GM18870 (cell line): ENCODE data around the gene KAT14.
"Not testable (repeated sequence)": the region's sequence is repeated elsewhere in the genome, so short reads cannot be mapped to it uniquely, and the experiment has no call there.

ENCODE experiments used
- ATAC-seq: cut with Tn5 transposase; IDR thresholded peaks from one replicate; pipeline ENCODE4 v1.9.1; 2021; ENCODE audit warnings: moderate library complexity; ENCODE audit not compliant: unreplicated experiment

The KAT14 gene, protein sequence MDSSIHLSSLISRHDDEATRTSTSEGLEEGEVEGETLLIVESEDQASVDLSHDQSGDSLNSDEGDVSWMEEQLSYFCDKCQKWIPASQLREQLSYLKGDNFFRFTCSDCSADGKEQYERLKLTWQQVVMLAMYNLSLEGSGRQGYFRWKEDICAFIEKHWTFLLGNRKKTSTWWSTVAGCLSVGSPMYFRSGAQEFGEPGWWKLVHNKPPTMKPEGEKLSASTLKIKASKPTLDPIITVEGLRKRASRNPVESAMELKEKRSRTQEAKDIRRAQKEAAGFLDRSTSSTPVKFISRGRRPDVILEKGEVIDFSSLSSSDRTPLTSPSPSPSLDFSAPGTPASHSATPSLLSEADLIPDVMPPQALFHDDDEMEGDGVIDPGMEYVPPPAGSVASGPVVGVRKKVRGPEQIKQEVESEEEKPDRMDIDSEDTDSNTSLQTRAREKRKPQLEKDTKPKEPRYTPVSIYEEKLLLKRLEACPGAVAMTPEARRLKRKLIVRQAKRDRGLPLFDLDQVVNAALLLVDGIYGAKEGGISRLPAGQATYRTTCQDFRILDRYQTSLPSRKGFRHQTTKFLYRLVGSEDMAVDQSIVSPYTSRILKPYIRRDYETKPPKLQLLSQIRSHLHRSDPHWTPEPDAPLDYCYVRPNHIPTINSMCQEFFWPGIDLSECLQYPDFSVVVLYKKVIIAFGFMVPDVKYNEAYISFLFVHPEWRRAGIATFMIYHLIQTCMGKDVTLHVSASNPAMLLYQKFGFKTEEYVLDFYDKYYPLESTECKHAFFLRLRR

DNA sequence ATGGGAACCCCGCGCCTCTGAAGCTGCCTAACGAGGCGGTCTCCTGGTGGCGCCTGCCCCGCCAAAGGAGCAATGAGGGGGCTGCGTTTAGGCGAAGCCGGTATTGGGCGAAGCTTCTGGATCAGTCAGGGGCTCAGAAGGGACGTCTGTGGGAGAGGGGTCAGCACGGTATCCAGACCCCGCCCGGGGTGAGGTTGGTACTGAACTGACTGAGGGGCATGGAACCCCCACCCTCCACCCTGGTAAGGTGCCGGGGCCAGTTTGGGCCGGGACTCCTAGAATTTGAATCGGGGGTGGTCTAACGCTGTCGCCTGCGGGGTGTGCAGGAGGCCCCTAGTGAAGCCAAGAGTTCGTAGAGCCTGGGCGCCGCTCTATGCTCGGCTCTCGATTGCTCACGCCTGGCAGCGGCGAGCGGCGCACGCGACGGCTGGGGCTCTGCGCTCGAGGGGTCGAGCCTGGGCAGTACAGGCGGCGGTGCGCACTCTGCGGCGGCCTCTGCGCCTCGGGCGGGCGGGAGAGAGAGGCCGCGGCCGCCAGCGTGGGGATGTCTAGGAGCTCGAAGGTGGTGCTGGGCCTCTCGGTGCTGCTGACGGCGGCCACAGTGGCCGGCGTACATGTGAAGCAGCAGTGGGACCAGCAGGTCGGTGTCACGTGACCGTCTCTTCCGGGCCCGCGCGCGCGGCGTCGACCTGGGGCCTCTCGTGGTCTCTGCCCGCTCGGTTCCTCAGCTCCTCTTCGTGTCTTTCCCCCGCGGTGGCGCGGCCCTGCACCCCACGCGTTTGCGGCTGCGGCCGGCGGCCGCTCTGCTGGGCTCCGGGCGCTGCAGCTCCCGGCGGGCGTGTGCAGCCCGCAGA is at the start of gene KAT14, which contains the start of gene PET117:
Gene KAT14, plus strand, starts transcription at position 452 of the 854 bp plus-strand sequence. CDS start 4,798 bp downstream, outside the sequence.
Gene PET117, plus strand, starts transcription at position 452 of the 854 bp plus-strand sequence. Its CDS starts 93 bp downstream, at position 545.
- peak; percentile 82 for ATAC-seq

DNA sequence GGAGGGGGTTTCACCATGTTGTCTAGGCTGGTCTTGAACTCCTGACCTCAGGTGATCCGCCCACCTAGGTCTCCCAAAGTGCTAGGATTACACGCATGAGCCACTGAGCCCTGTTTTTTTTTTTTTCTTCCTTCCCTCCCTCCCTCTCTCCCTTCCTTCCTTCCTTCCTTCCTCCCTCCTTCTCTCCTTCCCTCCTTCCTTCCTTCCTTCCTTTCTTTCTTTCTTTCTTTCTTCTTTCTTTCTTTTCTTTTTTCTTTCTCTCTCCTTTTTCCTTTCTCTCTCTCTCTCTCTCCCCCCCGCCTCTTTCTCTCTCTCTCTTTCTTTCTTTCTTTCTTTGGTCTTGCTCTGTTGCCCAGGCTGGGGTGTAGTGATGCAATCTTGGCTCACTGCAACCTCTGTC is 49.4 kb upstream of the KAT14 start:
- not testable (repeated sequence) for ATAC-seq

DNA sequence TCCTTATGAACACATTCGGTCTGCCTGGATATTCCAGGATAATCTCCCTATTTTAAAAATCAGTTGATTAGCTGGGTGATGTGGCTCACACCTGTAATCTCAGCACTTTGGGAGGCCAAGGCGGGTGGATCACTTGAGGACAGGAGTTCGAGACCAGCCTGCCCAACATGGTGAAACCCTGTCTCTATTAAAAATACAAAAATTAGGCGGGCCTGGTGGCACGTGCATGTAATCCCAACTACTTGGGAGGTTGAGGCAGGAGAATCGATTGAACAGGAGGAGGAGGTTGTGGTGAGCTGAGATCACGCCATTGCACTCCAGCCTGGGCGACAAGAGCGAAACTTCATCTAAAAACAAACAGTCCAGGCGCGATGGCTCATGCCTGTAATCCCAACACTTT is 48.8 kb upstream of the KAT14 start:
- not testable (repeated sequence) for ATAC-seq

DNA sequence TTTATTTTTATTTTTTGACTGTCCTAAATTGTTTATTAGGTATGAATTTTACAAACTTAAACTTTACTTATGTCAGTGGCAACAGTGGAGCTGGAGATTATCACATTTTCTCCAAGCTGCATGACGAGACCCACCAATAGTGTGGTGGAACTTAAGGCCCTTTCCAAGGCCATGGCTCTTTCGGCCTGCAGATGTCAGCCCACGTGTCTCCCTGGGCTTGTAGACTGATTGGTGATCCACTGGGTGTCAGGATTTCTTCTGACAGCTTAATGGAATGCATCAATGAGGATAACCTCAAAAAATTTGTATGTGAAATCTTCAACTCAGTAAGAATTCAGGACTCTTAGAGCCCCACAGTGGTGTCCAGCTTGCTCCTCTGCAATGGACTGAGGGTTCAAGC is 47.6 kb upstream of the KAT14 start:
- no peak for ATAC-seq

DNA sequence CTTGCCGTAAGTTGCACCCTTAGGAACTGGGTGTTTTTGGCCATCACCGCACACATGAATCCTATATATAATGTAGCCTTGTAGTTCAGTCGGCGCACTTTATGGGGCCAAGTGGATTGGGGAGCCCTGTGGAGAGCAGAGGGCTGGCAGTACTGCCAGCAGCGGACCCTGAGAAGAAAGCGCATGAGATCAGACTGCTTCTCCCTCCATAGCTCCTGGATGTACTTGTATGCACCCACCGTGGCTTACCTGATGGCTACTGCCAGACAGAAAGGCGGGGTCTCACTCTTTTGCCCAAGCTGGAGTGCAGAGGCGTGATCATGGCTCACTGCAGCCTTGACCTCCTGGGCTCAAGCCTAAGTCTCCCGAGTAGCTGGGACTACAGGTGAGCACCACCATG is 47.2 kb upstream of the KAT14 start:
- ATAC-seq, result no peak

DNA sequence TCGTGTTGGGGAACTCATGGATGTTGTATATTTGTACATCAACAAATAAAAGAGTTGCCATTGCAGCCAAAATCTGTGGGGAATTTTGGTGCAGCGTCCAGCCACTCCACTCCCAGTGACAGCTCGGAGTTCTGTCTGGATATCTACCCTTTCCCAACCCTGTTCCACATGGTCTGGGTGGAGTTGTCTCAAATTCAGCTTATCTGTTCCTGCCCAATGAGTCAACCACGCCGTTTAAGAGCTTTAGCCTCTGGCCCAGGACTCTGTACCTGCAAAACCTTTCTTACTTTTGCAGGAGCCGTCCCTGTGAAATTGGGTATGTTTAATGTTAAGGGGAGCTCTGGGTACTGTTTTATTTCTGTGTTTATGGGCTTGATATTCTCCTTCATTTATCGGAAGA is 46.0 kb upstream of the KAT14 start:
- no peak for ATAC-seq

DNA sequence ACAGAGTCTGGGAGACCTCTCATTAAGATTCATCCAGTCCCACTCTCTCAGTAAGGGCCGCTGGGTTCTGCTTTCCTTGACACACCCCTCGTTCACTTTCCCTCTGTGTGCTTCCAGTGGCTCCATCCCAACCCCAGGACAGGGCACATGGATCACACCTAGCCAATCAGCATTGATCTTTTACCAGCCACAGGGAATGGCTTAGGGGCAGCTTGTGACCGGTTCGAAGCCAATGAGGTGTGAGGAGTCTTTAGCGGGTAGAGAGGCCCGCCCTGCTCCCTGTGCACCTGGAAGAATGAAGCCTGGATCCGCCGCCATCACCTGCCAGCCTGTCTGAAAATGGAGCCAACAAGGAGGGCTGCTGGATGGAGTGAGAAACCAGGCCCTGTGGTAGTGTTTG is 44.8 kb upstream of the KAT14 start:
- no peak for ATAC-seq

DNA sequence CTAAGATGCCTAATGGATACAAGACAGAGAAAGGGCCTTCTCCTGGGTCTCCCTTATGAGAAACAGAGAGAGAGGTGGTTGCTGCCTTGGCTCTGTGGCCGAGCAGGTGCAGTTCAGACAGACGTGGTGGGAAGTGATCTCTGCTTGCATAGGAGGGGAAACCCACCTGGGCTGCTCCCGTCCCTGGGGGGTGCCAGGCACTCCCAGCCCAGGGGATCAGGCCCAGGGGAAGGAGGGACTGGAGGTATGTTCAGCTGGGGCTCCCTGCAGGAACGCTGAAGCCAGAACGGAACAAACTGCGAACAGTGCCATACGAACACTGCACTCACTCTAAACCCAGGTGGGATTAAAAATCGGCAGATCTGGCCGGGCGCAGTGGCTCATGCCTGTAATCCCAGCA is 44.3 kb upstream of the KAT14 start:
- no peak for ATAC-seq

DNA sequence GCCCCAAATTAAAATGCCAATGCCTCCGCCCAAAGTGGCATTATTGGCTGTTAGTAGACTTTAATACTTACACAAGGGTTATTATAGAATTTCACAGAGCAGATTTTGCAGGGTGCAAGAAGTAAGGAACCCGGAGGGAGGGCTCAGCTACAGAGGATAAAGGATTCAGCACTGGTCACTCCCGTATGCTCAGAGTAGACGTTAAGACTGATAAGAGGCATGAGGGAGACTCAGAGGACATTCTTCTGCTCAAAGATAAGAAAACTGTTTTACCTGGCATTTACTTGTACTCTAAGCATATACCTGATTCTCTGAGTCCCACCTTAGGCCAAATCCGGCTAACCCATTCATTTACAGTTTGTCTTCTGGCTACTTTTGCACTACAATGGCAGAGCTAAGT is 43.5 kb upstream of the KAT14 start:
- ATAC-seq, result no peak

DNA sequence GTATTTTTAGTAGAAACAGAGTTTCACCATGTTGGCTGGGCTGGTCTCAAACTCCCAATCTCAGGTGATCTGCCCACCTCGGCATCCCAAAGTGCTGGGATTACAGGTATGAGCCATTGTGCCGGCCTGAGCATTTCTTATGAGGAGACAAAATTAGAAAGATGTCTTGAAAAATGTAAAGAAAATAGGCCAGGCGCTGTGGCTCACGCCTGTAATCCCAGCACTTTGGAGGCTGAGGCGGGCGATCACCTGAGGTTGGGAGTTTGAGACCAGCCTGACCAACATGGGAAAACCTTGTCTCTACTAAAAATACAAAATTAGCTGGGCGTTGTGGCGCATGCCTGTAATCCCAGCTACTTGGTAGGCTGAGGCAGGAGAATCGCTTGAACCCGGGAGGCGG is 37.1 kb upstream of the KAT14 start:
- ATAC-seq, result not testable (repeated sequence)

DNA sequence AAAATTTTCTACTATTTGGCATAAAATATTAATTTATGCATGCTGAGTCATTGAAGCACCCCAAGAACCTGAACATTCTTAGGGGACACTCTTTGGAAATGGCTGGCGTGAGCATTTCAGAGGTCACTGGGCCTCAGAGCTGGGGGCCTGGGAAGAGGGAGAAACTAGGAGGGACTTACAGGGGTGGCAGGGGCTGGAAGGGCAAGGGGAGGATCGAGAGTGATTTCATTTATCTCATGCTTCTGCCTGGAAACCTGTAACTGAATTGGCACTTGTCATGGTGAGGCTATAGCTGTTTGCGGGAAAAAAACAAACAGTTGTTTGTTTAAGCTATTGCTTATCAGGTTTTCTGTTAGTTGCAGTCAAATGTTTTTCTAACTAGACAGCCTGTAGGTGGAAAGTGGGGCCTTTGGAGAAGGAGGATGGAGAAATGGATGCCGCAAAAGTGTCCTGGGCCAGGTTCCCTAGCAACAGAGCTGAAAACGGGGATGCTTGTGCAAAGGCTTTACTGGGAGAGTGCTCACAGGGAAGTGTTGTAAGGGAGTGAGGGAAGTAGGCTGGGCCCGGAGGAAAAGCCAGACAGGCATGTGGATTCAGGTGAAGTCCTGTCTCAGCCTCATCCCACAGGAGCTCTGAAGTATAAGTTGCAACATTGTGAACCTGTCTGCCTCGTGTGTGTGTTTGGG is 36.4 kb upstream of the KAT14 start:
- ATAC-seq, result no peak

DNA sequence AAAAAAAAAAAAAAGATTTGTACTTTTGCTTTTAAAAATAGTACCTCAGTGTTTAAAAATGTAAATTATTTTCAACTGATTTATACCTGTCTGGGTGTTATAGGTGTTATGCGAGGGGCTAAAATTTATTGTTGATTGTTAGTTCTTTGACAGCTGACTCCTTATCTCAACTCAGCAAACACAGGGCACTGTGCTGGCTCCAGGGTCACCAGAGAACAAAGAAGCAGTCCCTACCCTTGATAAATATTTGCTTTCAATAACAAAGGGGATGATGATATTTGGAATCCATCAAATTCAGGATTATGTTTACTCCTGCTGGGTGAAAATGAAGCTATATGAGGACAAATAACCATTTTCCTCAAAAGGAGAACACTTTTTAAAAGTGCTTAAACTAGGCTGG is 34.2 kb upstream of the KAT14 start:
- no peak for ATAC-seq

DNA sequence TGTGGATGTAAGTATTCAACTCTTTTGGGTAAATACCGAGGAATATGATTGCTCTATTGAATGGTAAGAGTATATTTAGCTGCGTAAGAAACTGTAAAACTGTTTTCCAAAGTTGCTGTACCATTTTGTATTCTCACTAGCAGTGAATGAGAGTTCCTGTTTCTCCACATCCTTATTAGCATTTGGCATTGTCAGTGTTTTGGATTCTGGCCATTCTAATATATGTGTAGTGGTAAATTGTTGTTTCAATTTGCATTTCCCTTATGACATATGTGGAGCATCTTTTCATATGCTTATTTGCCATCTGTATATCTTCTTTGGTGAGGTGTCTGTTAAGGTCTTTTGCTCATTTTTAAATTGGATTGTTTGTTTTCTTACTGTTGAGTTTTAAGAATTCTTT is 29.3 kb upstream of the KAT14 start:
- no peak for ATAC-seq

DNA sequence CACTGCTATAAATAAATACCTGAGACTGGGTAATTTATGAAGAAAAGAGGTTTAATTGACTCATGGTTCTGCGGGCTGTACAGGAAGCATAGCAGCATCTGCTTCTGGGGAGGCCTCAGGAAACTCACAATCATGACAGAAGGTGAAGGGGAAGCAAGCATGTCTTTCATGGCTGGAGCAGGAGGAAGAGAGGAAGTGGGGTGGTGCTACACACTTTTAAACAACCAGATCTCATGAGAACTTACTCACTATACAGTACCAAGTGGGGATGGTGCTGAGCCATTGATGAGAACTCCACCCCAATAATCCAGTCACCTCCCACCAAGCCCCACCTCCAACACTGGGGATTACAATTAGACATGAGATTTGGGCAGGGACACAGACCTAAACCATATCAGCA is 9.1 kb upstream of the KAT14 start:
- not testable (repeated sequence) for ATAC-seq

DNA sequence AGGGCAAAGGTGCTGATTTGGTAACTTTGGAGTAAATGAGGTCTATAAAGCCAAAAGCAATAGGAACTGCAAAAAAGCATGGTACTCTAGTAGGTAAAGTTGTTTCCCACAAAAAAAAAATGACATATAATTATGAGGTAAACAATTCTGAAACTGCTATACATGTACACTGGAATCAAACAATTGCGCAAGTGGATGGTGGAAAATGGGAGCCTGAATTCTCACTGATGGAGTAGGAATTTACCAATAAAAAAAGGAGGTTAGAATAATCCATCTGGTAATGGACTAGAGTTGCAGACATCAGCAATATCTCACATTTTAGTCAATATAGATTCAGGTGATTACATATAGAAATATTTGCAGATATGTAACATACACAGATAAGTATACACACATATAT is 5.0 kb upstream of the KAT14 start:
- ATAC-seq, result no peak

DNA sequence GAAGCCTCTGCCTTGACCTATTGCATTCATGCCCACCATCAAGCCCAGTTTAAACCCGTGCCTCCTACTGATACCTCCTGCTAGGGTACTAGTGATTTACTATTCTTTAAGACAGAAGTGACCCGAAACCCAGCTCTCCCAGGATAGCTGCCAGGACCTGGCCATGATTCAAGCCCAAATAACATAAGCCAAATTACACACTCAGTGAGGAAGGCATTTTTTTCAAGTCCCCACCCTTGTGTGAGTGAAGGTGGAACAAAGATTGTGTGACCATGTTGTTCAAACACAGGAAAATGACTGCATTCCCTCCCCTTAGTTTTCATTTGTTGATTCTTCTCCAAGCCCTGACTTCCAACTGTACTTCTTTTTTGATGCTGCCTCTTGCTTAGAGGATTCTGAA is 3.7 kb upstream of the KAT14 start:
- no peak for ATAC-seq

DNA sequence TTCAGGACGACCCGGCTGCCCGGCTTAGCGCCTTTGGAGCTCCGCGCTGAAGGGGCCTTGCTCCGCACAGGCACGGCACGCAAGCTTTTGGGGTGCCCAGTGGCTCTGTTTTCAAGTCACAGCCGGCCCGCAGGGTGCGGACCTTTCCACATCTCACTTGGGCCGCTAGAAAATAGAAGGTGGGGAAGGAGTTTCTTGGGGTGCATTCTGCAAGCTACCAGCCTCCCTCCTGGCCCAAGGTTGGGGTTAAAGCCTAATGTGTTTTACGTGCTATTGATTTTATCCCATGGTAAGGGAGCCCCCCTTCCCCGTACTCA is 561 bp downstream of the KAT14 start:
- ATAC-seq, result peak; percentile 24

DNA sequence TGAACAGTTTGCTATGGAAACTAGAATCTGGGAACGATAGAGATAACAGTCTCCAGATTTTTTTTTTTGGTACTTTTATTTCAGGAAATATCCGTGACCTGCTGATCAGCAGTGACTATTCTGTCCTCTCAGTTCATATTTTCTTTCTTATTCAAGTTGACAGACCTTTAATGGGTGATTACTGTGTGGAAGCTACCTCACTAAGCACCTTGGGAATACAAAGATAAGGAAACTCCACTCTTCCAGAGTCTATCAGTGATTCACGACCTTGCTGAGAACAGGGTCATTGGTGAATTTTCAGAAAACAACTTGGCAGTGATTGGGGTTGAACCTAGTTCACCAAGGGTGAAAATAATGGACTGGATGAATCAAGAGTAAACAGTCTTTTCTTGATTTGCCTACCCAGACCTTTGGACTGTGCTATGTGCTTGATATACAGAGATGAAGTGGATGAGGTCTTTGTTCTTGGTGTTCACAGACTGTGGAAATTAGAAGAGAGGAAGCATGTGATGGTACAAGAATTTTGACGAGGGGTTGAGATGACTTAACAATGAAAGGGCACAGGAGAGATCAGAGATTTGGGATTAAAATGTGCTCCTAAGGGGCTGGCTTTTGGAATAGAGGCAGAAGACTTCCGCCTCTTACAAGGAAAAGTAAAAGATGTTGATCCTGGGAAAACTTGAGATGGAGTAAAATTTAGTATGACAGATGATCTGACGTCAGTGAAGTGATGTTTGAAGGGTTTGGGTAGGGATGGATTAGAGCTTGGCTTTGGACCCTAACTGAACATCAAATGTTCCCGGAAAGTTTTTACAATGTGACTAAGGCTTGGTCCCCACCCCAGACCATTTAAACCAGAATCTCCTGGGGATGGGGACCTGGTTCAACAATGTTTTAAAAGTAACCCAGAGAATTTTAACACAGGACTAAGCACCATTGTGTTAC is 1.2 kb downstream of the KAT14 start:
- no peak for ATAC-seq

DNA sequence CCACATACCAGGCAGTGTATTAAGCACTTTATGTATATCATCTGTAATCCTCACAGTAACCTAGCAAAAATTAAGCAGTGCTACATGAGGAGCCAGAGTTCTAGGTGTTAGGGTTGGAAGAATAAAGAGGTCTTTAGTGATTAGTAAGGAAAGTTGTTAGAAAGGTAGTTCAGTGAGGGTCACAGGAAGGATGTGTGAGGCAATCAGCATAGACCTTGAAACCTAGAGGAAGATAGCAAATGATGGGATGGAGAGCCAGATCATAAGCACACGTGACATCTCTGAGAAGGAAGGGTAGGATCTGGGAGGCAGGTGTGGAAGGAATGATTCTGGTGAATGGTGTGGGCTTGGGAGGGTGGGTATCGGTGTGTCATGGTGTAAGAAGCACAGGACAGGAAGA is 2.2 kb downstream of the KAT14 start:
- no peak for ATAC-seq
